GM12801 (cell line): ENCODE results near the gene HCN4.

ENCODE experiments used
- TF ChIP-seq, protein P1 (sequence below): IDR thresholded peaks from one replicate; pipeline ENCODE4 v1.5.1; 2011; ENCODE audit warnings: control low read depth; ENCODE audit not compliant: insufficient read length; ENCODE audit errors: extremely low read depth

The HCN4 gene

DNA sequence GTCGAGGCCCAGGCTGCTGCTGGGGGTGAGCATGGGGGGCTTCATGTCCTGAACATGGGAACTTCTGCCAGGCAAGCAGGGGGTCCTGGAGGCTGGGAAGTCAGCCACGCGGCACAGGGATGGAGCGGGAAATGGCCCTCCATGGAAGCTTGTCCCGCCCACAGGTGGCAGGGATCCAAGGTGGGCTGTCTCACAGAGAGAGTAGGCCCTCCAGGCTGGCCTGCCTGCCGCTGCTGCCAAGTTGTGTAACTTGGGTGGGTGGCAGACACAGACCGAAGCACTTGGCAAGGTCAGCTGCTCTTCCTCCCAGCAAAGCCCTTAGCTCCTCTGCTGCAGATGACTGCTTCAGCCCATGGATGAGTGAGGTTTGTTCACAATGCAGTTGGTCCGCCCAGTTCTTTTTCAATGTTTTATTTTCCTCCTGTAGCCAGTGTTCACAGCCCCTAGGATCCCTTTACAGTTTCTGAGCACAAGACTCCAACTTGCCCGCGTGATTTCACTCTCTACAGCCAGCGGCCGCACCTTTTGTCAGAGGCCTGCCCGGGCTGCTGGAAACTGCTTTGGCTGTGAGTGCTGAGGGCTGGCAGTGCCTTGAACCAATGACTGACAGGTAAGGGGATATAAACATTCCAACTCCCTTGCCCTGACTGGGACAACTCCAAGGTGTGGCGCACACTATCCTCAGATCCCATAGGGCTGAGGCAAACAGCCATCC, 26.7 kb downstream of the HCN4 start:
- TF ChIP-seq, protein P1, sequence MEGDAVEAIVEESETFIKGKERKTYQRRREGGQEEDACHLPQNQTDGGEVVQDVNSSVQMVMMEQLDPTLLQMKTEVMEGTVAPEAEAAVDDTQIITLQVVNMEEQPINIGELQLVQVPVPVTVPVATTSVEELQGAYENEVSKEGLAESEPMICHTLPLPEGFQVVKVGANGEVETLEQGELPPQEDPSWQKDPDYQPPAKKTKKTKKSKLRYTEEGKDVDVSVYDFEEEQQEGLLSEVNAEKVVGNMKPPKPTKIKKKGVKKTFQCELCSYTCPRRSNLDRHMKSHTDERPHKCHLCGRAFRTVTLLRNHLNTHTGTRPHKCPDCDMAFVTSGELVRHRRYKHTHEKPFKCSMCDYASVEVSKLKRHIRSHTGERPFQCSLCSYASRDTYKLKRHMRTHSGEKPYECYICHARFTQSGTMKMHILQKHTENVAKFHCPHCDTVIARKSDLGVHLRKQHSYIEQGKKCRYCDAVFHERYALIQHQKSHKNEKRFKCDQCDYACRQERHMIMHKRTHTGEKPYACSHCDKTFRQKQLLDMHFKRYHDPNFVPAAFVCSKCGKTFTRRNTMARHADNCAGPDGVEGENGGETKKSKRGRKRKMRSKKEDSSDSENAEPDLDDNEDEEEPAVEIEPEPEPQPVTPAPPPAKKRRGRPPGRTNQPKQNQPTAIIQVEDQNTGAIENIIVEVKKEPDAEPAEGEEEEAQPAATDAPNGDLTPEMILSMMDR, result no peak

DNA sequence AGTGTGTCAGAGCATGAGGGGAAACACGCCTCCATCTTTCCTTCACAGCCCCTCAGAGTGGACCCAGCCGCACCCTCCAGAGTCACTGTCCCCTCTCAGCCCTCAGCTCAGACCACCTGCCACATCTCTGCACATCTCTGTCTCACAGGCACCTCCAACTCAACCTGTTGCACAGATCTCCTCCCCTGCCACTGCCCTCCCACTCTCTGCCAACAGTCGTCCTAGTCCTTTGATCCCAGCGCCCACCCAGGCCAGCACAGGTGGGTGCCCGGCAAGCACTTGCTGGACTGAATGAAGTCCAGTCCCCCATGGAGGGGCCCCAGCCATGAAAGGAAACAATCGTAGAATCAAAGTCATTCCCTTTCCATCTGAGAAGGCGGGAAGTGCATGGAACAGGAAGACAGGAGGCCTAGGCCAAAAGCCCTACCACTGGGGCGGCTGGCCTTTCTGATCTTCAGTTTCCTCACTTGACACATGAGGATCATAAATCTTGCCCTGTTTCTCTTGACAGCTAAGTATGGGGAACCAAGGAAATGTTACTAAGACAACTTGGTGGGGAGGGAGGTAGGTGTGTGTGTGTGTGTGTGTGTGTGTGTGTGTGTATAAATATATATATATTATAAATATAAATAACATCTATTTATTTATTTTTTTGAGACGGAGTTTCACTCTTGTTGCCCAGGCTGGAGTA, 28.1 kb downstream of the HCN4 start:
- TF ChIP-seq, protein P1, result no peak

DNA sequence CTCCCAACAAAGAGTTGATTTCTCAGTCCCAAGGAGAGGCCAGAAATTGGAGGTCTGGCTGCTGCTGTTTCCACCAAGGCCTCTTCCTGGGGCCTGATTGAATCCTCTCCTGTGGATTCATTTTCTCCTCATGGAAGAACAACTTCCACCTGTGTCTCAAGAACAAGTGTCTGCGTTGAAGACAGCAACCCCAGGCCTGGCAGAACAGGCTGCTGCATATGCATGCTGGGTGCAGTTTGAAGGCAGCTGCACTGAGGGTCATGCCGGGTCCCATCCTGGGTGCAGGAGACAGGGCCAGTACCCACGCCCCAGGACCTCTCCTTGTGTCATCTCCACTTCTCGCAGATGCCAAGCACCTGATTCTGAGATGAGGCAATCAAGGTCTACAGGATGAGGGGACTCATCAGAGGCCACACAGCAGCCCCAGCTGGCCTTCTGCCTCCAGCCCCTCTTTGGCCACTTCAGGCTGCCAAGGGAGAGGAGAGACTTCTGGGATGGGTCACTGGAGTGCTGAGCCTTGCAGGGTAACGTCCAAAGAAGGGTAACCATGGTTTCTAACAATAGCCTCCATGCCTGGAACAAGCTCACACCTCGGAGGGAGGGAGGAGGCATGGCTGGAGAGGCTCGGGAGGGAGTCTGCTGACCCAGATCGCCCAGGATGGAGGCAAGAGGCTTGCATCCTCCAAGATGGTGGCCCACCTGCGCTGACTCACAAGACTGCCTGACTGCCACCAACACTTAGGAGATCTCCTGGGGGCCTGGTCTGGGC, 30.0 kb downstream of the HCN4 start:
- TF ChIP-seq, protein P1, result no peak

DNA sequence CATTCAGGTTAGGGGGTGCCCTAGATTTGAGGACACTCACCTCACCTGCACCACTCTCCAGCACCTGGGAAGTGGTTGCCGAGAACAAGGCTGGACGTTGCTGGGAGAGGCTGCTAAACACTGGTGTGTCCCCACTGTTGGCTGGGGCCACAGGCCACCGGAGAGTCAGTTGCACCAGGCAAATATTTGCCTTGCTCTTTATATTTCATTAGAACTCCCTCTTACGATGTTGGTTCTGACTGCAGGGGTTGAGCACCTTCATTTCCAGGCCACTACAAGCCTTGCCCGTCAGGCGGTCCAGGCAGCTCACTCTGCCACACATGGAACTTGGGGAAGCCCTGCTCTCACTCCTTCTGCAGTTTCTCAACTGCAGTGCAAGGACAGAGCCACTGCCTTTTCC, 30.7 kb downstream of the HCN4 start:
- TF ChIP-seq, protein P1, result no peak

DNA sequence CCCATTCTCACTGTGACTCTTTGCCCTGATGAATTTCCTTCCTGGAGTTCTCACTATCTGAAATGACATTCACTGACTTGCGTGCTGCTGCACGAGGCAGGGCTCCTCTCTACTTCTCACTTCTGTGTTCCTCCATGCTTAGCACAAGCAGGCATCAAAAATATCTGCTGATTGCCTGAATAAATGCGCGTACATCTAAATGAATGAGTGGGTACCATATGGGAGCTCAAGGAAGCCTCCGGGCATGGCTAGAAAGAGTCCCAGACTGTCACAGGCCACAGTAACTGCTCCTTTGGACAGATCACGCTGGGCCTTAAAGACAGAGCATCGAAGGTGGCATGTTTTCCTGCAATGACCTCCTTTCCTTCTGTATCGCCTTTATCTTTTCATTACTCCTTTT, 31.6 kb downstream of the HCN4 start:
- TF ChIP-seq, protein P1, result no peak

DNA sequence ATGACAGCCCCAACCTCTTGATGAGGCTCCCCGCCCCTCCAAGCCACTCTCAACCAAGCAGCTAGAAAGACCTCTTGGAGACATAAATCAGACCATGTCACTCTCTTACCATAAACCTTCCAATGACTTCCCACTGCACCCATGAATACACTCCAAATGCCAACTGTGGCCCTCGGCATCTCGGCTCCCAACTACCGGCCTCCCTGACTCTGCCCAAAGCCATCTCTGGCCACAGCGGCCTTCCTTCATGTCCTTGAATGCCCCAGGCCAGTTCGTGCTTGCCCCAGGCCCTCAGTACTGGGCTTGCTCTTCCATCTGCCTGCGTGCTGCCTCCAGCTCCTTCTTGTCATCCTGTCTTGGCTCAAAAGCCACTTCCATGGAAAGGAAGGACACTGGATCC, 32.0 kb downstream of the HCN4 start:
- TF ChIP-seq, protein P1, result no peak

DNA sequence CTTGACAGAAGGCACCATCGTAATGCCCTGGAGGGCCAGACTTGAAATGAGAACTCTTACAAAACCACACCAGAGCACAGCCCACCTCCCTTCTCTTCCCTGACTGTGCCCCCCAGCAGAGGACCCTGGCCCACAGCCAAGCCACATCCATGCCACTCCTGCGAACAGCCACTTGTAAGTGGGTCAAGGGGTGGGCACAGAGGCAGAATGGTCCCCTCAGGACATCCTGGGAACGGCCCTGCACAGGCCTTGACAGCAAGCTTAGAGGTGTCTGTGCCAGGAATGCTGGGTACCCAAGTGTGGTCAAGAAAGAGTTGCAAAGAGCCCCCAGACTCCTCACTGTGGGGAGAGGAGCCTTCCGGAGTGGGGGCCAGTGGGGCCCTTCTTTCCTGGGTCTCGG, 33.3 kb downstream of the HCN4 start:
- TF ChIP-seq, protein P1, result no peak
